Measurements from ENCODE around the gene COL25A1.

The COL25A1 gene

DNA sequence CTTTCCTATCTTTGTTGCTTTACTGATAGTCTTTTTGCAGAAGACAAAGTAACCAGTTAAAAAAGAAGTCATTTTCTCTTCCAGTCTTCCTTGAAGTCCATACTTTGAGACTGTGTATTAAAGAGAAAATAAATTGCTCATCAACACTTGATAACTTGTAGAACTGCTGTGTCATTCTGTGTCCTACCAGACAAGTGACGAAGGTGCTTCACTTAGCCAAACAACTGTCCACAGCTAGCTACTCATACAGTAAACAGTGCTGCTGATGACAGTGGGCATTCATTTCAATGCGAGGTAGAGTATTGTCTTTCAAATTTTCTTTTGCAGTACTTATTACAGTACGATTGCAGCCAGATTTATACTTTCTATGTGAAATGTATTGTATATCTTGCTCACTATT, 11.5 kb downstream of the COL25A1 start:
- ChIA-PET POLR2A (no interaction called here), CTCF (no interaction called here)
- TF ChIP-seq FOXA1 (IDR thresholded peaks at IDR 0.05) (no peak), CTBP1 (IDR thresholded peaks at IDR 0.05; ENCODE audit: borderline replicate concordance) (no peak)
- DNase-seq (ENCODE audit: extremely low spot score) = no peak

DNA sequence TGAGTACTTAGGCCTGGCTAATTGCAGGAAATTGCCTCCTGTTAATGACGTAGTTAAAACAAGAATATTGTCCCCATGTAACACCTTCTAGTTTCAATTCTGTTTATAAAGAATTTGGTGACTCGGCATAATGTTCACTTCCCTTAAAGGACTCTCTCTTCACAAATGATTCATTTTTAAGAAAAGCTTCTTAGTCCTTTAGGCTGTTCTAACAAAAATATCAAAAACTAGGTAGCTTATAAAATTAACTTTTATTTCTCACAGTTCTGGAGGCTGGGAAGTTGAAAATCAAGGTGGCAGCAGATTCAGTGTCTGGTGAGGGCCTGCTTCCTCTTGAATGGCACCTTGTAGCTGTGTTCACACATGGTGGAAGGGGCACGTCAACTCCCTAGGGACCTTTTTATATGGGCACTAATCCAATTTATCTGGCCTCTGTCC, 23.8 kb downstream of the COL25A1 start:
- ChIA-PET CTCF (interaction anchor here (0.8 kb wide), 1 partner anchor 15 kb away, joined by 5 read pairs; no protein-coding TSS in a partner anchor), POLR2A (no interaction called here)
- DNase-seq (ENCODE audit: extremely low spot score) = no peak
- TF ChIP-seq FOXA1 (IDR thresholded peaks at IDR 0.05) (no peak), HDGF (IDR thresholded peaks at IDR 0.05; ENCODE audit: borderline replicate concordance) (no peak), ZNF384 (IDR thresholded peaks at IDR 0.05) (no peak), FOXK2 (IDR thresholded peaks at IDR 0.05) (no peak), BHLHE40 (IDR thresholded peaks at IDR 0.05; ENCODE audit: borderline replicate concordance) (no peak)
- TF ChIP-seq, protein P1, sequence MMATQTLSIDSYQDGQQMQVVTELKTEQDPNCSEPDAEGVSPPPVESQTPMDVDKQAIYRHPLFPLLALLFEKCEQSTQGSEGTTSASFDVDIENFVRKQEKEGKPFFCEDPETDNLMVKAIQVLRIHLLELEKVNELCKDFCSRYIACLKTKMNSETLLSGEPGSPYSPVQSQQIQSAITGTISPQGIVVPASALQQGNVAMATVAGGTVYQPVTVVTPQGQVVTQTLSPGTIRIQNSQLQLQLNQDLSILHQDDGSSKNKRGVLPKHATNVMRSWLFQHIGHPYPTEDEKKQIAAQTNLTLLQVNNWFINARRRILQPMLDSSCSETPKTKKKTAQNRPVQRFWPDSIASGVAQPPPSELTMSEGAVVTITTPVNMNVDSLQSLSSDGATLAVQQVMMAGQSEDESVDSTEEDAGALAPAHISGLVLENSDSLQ (IDR thresholded peaks at IDR 0.05) = no peak

DNA sequence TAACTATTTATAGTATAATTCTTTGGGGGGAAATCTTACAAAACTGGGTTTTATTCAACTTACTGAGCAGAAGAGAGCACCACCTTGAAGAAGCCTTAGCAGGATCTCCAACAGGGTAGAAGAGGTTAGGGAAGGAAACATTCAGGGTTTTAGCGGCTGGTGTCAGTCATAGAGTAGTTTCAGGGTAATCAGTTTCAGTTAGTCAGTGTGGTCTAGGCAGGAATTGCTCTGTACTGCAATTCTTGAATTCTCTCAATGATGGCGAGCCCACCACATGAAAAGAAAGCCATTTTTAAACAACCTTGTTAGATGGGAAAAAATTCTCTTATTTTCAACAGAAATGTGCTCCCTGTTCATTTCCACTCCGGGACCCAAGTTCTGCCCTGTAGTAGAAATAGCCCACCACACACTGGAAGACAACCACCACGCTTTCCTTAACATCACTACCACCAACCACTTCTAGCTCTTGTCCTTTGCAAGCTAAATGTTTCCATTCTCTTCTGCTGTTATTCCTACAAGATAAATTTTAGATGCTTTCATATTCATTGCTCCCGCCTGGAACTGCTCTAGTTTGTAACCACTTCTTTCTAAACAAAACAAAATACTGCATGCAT, 25.9 kb downstream of the COL25A1 start:
- no peak for TF ChIP-seq NFRKB (IDR thresholded peaks at IDR 0.05)
- no peak for TF ChIP-seq FOXM1 (IDR thresholded peaks at IDR 0.05; ENCODE audit: borderline replicate concordance)
- no peak for TF ChIP-seq ELF4 (IDR thresholded peaks at IDR 0.05)
- no peak for TF ChIP-seq BHLHE40 (IDR thresholded peaks at IDR 0.05; ENCODE audit: borderline replicate concordance)
- POLR2A ChIA-PET = no interaction called here
- CTCF ChIA-PET = no interaction called here
- no peak for DNase-seq (ENCODE audit: extremely low spot score)

DNA sequence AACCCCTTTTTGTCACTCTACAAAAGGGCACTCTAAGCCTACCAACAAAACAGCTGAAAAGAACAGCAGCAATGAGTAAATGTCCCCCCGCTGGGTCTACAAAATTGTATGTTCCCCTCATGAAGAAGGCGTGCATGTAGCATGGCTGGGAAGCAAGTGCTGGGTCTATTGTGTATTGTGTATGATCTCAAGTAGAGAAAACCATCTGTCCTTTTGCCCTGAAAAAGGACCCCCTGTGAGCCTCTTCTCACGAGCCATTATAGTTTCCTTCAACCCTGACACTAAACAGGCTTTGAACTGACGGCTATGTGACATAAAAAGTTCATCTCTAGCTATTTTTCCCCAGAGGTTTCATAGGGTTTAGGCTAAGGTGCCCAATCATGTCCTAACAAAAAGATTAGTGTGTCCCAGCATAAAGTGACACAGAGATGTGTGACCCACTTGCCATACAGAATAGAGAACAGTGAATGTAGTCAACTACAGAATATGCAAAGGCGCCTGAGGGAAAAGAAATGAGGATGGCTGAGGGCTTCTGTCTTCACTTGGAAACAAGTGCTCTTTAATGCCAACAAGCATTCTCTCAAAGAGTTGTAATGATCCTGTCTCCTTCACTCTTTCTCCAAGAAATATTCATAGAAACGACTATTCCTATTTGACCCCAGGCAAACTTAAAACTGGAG, 27.3 kb downstream of the COL25A1 start:
- no peak for DNase-seq (ENCODE audit: extremely low spot score)
- no peak for TF ChIP-seq LEF1 (IDR thresholded peaks at IDR 0.05; ENCODE audit: borderline replicate concordance)
- TF ChIP-seq SP1 (IDR thresholded peaks at IDR 0.05) = no peak
- TF ChIP-seq FOXK2 (IDR thresholded peaks at IDR 0.05) = no peak
- TF ChIP-seq TARDBP (IDR thresholded peaks at IDR 0.05) = no peak
- TF ChIP-seq CTBP1 (IDR thresholded peaks at IDR 0.05; ENCODE audit: borderline replicate concordance) = no peak
- CTCF ChIA-PET = no interaction called here
- POLR2A ChIA-PET = no interaction called here

DNA sequence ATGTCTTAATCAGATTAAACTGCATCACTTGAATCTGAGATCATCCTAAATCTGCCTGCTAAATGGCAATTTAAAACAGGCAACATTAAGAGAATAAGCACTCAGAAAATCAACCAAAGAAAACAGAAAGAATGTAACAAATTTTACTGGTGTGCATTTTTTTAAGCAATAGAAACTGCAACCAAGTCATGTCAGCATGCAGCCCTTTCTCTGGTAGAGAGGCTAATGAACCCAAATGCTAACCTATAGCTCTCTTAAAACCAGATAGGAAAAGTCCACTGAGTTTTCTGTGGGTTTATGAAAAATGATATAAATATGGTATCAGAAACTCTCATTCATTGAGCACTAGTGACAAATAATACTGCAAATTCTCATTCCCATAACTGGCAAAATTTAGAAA, 35.6 kb downstream of the COL25A1 start:
- DNase-seq (ENCODE audit: extremely low spot score) = no peak
- ChIA-PET POLR2A (no interaction called here), CTCF (interaction anchor here (1.2 kb wide), 1 partner anchor 11 kb away, joined by 3 read pairs; no protein-coding TSS in a partner anchor)
- no peak for TF ChIP-seq SUZ12 (IDR thresholded peaks at IDR 0.05)
- TF ChIP-seq FOXK2 (IDR thresholded peaks at IDR 0.05) = no peak
- TF ChIP-seq NFRKB (IDR thresholded peaks at IDR 0.05) = no peak
- TF ChIP-seq FOXM1 (IDR thresholded peaks at IDR 0.05; ENCODE audit: borderline replicate concordance) = no peak
- no peak for TF ChIP-seq BHLHE40 (IDR thresholded peaks at IDR 0.05; ENCODE audit: borderline replicate concordance)
- TF ChIP-seq LEF1 (IDR thresholded peaks at IDR 0.05; ENCODE audit: borderline replicate concordance) = no peak
- no peak for TF ChIP-seq TARDBP (IDR thresholded peaks at IDR 0.05)
- TF ChIP-seq, protein P1 (IDR thresholded peaks at IDR 0.05) = no peak
- TF ChIP-seq ELF4 (IDR thresholded peaks at IDR 0.05) = no peak
- no peak for TF ChIP-seq CTBP1 (IDR thresholded peaks at IDR 0.05; ENCODE audit: borderline replicate concordance)
- TF ChIP-seq HDGF (IDR thresholded peaks at IDR 0.05; ENCODE audit: borderline replicate concordance) = no peak
- TF ChIP-seq ARNT (IDR thresholded peaks at IDR 0.05) = no peak
- no peak for TF ChIP-seq L3MBTL2 (conservative IDR thresholded peaks at IDR 0.05)
- TF ChIP-seq SP1 (IDR thresholded peaks at IDR 0.05) = no peak
- no peak for TF ChIP-seq FOXA1 (IDR thresholded peaks at IDR 0.05)
- no peak for TF ChIP-seq ZNF384 (IDR thresholded peaks at IDR 0.05)

DNA sequence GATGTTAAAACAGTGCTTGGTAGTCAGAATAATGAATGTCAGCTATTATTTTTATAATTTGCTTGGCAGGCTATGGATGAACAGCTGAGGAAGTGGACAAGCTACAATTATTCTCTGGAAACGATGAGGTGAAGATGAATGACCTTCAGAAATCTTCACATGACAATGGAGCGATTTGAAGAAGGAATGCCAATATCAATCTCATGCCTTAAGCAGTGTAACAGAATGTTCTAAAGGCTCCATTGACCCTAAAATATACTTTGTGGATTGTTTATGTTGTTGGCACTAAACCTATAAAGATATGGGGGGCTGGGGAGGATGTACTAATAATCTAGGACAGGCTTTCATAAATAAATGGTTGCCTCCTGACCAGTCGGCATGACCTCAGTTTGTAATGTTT, 36.2 kb downstream of the COL25A1 start:
- DNase-seq (ENCODE audit: extremely low spot score) = no peak
- ChIA-PET POLR2A (no interaction called here), CTCF (no interaction called here)
- TF ChIP-seq SP1 (IDR thresholded peaks at IDR 0.05) (no peak), ARNT (IDR thresholded peaks at IDR 0.05) (no peak), FOXK2 (IDR thresholded peaks at IDR 0.05) (no peak), ZNF384 (IDR thresholded peaks at IDR 0.05) (no peak), LEF1 (IDR thresholded peaks at IDR 0.05; ENCODE audit: borderline replicate concordance) (no peak), HDGF (IDR thresholded peaks at IDR 0.05; ENCODE audit: borderline replicate concordance) (no peak), FOXM1 (IDR thresholded peaks at IDR 0.05; ENCODE audit: borderline replicate concordance) (no peak), CTBP1 (IDR thresholded peaks at IDR 0.05; ENCODE audit: borderline replicate concordance) (no peak), SUZ12 (IDR thresholded peaks at IDR 0.05) (no peak), ELF4 (IDR thresholded peaks at IDR 0.05) (no peak), BHLHE40 (IDR thresholded peaks at IDR 0.05; ENCODE audit: borderline replicate concordance) (no peak), FOXA1 (IDR thresholded peaks at IDR 0.05) (no peak), TARDBP (IDR thresholded peaks at IDR 0.05) (no peak), L3MBTL2 (conservative IDR thresholded peaks at IDR 0.05) (no peak), NFRKB (IDR thresholded peaks at IDR 0.05) (no peak)
- TF ChIP-seq, protein P1 (IDR thresholded peaks at IDR 0.05) = no peak
